Activated CD4-positive, alpha-beta T cell treated with anti-CD3 and anti-CD28 coated beads for 48 hours (primary cell): ENCODE measurements around the gene IDI1.
"Not testable (repeated sequence)": the region's sequence is repeated elsewhere in the genome, so short reads cannot be mapped to it uniquely, and the experiment has no call there.

Experiments used
- DNase-seq: peaks from one replicate; pipeline ENCODE4 v3.0.0-alpha.2; 2020

The IDI1 gene

DNA sequence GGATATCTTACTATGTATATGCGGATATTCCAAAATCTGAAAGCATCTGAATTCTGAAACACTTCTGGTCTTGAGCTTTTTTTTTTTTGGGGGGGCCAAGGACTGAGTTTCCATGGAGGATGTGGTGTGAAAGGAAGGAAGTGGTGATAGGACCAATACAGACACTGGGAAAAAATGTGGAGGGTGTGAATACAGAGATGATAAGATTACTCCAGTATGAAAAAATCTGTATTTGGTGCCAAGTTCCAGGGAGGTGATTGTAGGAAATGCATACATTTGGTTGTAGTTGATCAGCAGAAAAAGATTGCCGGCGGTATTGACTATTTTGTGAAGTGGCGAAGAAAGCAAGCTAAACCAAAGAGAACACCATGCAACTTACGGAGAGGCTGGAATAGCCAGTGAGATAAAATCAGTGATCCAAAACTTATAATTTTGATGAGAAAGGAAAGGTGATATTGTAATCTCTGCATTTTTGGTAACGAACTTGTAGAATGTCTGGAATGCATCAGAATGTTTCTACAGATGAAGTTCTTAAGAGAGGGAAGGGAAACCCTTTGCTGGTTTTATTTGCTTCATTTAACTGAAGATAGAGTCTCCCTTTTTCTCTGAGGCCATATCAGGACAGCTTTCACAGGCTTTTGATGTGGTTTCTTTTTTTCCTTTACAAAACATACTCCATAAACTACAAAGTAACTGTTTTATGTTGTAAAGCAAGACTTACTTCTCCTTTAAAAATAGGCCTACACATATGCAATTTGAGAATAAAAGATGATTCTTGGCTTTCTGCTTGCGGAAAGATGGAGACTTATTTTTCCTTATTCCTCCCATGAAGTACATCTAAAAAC is 13.2 kb upstream of the IDI1 start:
- DNase-seq, result no peak

DNA sequence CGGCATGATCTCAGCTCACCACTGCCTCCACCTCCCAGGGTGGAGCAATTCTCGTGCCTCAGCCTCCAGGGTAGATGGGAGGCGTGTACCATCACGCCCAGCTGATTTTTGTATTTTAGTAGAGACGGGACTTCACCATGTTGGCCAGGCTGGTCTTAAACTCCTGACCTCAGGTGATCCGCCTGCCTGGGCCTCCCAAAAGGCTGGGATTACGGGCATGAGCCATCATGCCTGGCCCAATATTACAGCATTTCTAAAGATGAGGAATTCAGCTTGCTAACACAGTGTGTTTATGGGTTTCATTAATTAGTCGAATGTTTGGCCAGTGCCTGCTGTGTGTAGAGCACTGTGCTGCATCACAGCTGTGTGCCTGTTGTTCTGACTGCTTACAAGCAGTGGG is 11.0 kb upstream of the IDI1 start:
- no peak for DNase-seq

DNA sequence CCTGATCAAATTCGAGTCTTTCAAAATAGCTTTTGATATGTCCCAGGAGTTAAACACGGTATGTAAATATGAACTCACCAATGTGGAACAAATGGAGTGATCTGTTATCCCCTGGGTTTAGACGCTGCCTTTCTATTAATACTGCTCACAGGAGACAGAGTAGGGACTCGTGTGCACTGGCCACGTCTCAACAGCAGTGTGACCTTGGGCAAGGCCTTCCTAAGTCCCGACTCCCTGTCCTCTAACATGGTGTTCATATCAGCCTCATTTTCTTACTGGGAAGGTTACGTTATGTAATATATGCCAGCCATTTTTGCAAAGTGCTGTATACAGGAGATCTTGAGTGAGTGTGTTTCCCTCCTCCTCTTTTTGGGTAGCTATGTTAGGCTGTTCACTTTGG is 9.1 kb upstream of the IDI1 start:
- DNase-seq, result no peak

DNA sequence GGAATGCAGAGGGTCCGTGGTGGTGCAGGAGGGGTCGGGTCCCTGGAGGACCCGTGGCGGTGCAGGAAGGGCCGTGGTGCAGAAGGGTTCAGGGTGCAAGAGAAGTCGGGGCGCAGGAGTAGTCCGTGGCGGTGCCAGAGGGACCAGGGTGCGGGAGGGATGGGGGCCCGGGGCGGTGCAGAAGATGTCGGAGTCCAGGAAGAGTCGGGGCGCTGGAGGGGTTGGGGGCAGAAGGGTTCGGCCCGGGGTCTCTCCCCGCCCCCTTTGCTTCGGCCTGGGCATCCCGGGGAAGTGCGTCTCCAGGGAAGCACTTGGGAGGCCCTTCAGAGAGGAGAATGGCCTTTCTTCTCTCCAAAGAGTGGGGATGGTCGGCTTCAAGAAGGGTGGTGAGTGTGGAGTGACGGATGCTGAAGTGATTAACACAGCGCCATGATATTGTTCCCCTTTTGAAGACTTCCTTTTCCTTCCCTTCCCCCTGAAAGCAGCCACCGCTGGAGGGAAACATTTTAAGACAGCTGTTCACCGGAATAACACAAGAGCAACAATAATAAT is 8.3 kb upstream of the IDI1 start:
- no peak for DNase-seq

DNA sequence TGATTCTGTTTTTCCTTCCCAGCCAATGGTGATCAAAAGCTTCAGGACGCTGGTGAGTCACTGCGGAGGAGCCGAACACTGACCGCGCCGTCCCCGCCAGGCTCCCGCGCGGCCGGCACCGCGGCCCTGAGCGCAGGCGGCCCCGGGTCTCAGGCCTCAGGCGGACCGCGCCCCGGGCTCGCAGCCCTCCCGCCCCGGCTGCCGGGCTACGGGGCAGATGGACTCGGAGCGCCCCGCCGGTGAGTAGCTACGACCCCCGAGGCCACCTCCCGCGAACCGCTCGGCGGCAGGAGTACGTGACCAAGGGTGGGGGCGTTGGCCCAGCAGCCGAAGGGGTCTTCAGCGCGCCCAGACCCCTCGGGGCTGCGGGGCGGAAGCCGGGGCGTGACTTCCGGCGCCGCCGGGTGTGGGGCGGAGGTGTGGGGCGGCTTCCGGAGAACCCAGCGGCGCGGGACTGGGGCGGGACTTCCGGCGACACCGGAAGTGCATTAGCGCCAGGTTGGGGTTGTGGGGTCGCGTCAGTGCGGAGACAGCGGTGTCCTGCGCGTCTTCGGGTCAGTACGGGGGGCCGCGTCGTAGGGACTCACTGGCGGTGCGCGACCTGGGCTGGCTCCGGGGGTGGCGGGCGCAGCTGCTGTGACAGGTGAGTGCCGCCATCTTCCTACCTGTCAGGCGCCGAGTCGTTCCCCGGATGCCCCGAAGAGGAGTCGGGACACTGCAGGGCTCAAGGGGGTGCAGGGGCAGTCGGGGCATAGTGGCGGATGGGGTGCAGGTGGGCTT is 7.6 kb upstream of the IDI1 start, which contains the start of gene WDR37:
Gene WDR37, plus strand, starts transcription at position 60 of the 780 bp plus-strand sequence. CDS start 15,771 bp downstream, outside the sequence.
- DNase-seq, result peak; percentile 90

DNA sequence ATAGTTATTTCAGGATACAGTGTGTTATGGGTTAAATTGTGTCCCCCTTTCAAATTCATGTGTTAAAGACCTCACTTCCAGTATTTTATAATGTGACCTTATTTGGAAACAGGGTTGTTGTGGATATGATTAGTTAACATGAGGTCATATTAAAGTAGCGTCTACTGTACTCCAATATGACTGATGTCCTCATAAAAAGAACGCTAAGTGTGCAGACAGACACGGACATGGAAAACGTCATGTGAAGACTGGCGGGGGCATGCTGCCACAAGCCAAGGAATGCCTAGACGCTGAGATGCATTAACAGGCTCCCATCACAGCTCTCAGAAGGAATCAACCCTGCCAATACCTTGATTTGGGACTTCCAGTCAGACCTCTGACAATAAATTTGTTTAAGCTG is 5.8 kb upstream of the IDI1 start:
- no peak for DNase-seq

DNA sequence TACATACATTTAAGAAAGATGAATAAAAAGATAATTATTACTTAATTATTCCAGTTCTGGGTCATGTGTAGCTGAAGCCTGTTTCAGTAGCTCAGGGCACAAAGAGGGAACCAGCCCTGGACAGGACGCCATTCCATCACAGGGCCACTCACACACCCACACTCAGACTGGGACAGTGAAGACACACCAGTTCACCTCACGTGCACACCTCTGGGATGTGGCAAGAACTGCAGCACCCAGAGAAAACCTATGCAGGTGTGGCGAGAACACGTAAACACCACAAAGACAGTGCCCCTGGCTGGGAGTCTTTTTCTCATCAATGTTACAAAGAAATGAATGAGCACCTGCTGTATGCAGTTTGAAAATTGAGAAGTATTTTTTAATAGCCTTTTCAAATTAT is 1.6 kb upstream of the IDI1 start:
- DNase-seq, result peak; percentile 64

DNA sequence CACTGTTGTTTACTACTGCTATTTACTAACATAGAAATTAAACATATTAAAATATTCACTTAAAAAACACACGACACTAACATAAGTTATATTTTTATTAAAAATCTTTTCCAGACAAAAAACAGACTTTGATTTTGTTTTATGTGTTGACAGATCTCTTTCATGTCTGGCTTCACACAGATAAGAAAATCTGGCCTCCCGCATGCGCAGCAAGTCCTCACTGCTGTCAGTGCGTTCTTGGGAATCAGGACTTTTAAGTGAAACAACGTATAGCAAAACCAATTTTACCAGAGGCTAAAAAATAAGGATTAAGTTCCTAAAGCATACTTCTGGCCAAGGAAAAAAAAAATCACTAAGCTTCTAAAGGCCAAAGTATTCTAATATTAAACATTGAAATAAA is 1.2 kb upstream of the IDI1 start:
- peak; percentile 36 for DNase-seq

DNA sequence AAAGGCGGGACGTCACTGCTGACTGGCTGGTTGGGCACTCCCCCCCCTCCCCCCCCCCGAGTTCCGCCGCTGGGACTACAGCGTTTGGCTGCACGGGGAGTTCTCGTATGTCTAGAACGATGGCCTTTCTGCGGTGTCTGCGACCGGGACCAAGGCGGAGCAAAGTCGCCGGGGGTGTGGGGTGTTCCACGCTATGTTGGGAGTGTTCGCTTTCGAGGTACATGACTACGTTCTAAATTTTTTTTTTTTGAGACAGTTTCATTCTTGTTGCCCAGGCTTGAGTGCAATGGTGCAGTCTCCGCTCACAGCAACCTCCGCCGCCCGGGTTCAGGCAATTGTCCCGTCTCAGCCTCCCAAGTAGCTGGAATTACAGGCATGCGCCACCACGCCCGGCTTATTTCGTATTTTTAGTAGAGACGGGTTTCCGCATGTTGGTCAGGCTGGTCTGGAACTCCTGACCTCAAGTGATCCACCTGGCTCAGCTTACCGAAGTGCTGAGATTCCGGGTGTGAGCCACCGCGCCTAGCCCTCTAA is 573 bp upstream of the IDI1 start:
- DNase-seq, result no peak

DNA sequence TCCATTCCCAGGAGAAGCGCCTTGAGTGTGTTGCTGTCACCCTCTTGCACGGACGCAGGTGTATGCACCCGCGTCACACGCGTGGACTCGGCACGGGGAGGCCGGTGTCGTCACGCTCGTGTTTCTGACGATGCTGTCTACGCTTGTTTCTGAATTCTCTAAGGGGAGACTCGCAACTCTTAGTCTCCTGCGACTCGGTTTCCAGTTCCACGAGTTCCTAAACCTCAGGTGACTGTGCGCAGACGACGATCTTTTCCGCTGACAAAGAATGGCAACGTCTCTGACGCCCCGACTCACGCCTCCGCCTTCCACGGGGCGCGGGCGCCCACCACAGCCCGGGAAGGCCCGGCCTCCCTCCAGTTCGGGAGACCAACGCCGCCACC is 579 bp downstream of the IDI1 start:
- DNase-seq, result no peak

DNA sequence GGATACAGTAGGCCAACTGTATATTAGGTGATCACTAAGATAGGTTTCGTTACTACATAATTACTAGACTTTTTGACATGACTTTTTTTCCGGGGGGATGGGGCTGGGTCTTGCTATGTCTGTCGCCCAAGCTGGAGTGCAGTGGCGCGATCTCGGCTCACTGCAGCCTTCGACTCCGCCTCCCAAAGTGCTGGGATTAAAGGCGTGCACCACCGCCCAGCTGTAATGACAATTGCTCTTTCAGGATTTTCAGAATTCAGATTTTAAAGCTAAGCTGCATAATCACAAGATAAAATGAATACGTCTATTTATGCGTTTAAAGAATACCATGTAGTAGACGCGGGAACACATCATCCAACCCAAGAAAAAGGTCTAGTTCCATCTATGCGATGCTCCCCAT is 982 bp downstream of the IDI1 start:
- DNase-seq, result peak; percentile 49

DNA sequence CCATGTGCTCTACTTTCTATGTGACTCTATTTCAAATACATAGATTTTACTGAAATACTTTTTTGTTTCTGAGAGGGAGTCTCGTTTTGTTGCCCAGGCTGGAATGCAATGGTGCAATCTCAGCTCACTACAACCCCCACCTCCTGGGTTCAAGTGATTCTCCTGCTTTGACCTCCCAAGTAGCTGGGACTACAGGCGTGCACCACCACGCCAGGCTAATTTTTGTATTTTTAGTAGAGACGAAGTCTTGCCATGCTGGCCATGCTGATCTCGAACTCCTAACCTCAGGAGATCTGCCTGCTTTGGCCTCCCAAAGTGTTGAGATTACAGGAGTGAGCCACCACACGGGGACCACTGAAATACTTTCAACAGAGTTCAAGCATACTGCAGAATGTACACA is 3.5 kb downstream of the IDI1 start:
- DNase-seq, result no peak

DNA sequence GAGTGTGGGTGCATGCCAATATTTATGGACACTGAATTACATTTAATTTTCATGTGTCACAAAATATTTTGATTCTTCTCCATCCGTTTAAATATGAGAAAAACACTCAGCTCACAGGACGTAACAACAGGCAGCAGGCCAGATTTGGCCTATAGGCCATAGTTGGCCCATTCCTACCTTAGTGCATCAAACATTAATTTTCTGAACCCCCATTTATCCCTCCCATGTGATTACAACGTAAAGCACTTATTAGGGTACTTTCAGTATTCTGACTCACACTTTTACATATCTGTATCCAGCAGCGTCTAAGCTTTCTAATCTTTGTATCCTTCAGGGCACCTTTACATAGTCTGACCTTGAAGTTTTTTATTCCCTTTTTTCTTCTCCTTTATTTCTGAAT is 4.0 kb downstream of the IDI1 start:
- no peak for DNase-seq

DNA sequence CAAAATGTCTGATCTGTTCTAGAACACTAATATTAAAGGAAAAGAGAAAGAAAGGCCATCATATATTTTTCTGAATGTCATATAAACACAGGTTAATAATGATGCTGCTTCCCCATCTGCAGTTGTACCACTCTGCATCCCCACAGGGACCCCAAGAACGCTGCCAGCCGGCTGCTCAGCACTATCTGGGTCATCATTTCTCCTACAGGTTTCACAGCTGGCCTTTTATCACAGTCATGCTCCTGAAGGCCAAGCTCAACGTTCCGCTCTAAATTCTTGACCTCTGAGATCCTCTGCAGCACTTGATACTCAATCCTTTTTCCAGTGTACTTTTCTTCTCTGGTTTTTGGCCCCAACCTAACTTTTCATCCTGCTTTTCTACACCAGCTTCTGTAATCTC is 4.8 kb downstream of the IDI1 start:
- DNase-seq, result no peak

DNA sequence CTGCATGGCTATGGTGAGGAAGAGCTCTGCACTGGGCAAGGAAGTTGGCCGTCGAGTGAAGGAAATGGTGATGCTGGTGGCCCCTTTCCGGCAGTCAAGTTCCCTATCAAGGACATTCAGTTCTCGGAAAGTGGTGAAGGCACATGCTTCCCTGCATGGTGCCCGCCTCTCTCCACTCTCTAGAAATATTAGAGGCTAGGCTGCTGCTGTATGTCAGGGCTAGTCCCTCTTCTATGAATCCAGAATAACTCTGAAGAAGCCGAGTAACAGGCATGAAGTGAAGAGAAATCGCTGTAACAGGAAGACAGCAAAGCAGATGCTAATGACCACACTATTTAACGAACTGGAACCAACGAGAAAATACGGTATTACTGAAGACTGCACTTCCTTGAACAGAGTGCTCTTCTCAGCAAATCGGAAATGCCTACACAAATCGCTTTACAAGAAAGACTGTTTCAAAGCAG is 5.4 kb downstream of the IDI1 start:
- DNase-seq, result no peak

DNA sequence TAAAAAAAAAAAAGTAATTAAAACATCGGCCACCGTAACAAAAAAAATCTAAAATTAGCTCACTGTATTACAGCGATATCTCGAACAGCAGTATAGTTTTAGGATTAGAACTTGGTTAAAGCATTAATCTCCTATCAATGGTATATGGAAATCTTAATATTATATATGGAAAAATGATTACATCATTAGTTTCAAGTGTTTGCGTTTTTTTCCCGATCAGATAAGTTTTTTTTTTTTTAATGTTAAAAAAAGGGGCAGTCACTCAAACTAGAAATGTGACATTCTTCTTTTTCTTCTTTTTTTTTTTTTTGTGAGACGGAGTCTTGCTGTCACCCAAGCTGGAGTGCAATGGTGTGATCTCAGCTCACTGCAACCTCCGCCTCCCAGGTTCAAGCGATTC is 7.4 kb downstream of the IDI1 start:
- no peak for DNase-seq

DNA sequence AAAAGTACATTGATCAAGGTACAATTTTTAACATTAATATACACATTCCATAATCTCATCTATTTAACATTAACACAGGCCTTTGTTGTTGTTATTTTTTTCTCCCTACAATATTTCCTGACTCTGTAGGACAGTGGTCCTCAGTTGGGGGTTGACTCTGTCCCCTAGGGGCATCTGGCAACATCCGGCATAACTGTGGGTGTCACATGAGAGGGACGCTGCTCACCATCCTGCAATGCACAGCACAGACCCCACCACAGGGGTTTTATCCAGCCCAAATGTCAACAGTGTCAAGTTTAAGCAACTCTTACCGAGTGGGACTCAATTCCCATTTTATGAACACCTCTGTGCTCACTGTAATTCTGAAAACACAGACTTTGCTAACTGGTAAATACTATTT is 8.8 kb downstream of the IDI1 start:
- no peak for DNase-seq

DNA sequence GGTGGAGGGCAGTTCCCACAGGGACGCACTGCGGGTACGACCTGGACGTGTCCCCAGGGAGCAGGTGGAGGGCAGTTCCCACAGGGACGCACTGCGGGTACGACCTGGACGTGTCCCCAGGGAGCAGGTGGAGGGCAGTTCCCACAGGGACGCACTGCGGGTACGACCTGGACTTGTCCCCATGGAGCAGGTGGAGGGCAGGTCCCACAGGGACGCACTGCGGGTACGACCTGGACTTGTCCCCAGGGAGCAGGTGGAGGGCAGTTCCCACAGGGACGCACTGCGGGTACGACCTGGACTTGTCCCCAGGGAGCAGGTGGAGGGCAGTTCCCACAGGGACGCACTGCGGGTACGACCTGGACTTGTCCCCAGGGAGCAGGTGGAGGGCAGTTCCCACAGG is 10.2 kb downstream of the IDI1 start:
- not testable (repeated sequence) for DNase-seq

DNA sequence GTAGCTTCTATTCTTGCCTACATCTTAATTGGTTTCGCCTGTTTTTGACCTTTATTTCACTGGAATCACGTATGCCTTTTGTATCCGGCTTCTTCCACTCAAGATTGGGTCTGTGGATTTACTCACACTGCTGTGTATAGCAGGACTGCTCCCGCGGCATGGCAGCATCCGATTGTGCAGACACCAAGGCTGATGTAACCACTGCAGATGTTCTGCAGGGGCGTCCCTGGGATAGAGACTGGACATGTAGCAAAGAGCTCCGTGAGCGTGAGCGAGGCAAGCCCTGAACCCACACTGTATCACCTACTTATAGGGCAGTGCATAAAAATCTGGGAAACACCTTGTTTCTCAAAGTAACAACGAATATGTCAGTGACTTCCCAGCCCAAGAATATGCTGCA is 11.8 kb downstream of the IDI1 start:
- DNase-seq, result no peak

DNA sequence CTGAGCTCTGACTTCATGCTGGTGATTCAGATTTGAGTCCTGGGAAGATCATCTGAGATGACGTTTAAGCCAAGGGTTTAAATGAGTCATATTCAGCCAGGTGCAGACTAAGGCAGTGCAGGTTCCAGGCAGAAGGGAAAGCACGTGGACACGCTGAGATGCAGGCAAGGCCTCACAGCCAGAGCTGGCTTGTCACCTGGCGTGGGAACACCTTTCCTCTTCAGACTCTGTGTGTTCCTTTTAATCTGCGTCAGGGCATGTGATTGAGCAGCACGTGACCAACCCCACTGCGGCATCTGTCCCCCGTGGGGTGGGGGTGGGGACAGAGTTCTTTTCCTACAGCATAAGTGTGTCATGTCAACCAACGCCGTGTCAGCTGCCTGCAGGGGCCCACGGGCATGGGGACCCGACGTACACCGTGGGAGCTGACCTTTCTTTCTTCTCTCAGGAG is 12.6 kb downstream of the IDI1 start:
- DNase-seq, result peak; percentile 54

DNA sequence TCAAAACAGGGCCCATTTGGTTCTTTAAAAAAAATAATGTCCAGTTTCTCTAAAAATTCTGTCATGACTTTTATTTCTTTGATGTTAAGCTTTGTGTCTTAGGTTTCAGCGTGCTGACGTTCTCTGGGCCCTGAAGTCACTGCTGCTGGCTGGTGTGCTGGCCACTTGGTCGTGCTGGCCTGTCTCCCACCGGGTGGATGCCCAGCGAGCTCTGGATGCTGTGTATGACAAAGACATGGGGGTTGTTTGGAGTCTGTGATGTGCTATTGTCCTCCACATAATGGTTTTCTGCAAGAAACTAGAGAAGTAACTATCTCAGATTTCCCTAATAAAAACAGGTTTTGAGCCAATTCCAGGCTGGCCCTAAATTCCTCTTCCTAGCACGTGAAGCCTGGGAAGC is 13.7 kb downstream of the IDI1 start:
- DNase-seq, result no peak

DNA sequence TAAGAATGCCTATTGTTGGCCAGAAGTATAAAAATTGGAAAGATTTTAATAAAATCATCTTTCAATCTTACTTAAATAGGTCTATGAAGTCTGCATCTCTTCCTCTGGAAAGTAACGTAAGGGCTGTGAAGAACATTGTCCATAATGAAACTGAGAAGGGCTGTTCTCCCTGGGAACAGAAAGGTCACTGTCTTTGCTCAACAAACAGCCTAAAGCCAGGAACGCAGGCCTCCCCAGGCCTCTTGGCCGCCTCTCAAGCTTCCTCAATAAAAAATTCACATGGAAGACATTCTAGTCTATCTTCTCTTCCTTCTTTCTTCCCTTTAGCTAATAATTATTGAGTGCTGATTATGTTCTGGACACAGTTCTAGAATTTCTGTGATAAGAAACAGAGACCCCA is 14.2 kb downstream of the IDI1 start:
- DNase-seq, result no peak

DNA sequence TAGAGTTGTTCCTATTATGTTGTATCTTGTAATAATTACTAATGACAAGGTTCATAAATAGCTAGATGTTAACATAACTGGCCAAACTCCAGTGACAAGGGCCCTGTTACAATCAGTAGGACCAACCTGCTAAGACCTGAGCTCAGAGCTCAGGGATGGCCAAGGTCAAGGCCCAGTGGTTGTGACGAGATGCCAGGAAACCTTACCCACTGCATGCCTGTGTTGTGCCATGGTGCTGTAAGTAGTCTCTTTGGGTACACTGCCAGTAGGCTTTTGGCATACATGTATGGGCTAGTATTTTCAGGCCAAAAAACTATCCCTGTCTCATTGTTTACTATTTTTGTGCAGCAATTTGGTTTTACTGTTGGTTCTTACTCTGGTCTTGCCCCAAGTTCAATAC is 15.3 kb downstream of the IDI1 start:
- DNase-seq, result no peak

DNA sequence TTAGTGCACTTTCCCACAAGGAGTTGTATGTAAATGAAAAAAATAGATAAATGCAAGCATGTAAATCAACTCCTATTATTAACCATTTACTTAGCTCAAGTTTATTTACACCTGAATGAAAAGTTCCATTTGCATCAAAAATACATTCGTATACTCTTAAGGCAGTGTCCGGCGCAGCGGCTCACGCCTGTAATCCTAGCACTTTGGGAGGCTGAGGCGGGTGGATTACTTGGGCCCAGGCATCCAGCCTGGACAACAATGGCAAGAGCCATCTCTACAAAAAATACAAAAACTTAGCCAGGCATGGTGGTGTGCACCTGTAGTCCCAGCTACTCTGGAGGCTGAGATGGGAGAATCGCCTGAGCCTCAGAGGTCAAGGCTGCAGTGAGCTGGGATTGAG is 19.1 kb downstream of the IDI1 start:
- DNase-seq, result no peak
